ENCODE measurements around the gene INAFM1. TPM values are rescaled to one million over a fixed set of nuclear protein-coding genes. Genes with fewer than 3 reads are reported as not detected.
"Not testable (repeated sequence)": the region's sequence is repeated elsewhere in the genome, so short reads cannot be mapped to it uniquely, and the experiment has no call there.

INAFM1 gene
- total and polyA plus RNA-seq, 2 donors, result 2.9 to 11.1 TPM

GRCh38 chr19:47261946-47262793 is 12.5 kb upstream of the INAFM1 start:
- peaks cover 10 to 12% of the 10 kb centered on the region in 2 donors for H3K4me1 ChIP-seq (ENCODE audit: control insufficient read depth in 2 of 2, insufficient read depth in 2 of 2, low read length in 2 of 2)

GRCh38 chr19:47264629-47265028 is 10.1 kb upstream of the INAFM1 start:
- 97% methylated on average over 30 of the region's 30 CpGs for WGBS
- H3K36me3 ChIP-seq (ENCODE audit: control insufficient read depth in 2 of 2, insufficient read depth in 2 of 2, low read length in 1 of 2), result peaks cover 42 to 59% of the 10 kb centered on the region in 2 donors
- H3K4me3 ChIP-seq (ENCODE audit: low read length in 2 of 2), result no peak overlapping the region
- DNase-seq (ENCODE audit: low read depth in 6 of 9, low spot score in 9 of 9), result no peak
- H3K27ac ChIP-seq (ENCODE audit: low read depth in 1 of 2, low read length in 1 of 2), result no peak overlapping the region
- no peaks in the 10 kb centered on the region for H3K27me3 ChIP-seq (ENCODE audit: control insufficient read depth in 2 of 2, insufficient read depth in 1 of 2, low read length in 1 of 2)
- H3K4me1 ChIP-seq (ENCODE audit: control insufficient read depth in 2 of 2, insufficient read depth in 2 of 2, low read length in 2 of 2), result no peaks in the 10 kb centered on the region
- H3K9me3 ChIP-seq (ENCODE audit: control insufficient read depth in 2 of 2, insufficient read depth in 1 of 2, low read length in 1 of 2), result no peaks in the 10 kb centered on the region

More at GRCh38 chr19:47261946-47262793, 12.5 kb upstream of the INAFM1 start:
- H3K4me3 ChIP-seq (ENCODE audit: low read length in 2 of 2); DNase-seq (ENCODE audit: low read depth in 6 of 9, low spot score in 9 of 9); H3K27me3 ChIP-seq (ENCODE audit: control insufficient read depth in 2 of 2, insufficient read depth in 1 of 2, low read length in 1 of 2); H3K27ac ChIP-seq (ENCODE audit: low read depth in 1 of 2, low read length in 1 of 2); H3K9me3 ChIP-seq (ENCODE audit: control insufficient read depth in 2 of 2, insufficient read depth in 1 of 2, low read length in 1 of 2): not testable (repeated sequence)
- peaks cover 49 to 65% of the 10 kb centered on the region in 2 donors for H3K36me3 ChIP-seq (ENCODE audit: control insufficient read depth in 2 of 2, insufficient read depth in 2 of 2, low read length in 1 of 2)
- WGBS, result 91% methylated on average over 14 of the region's 14 CpGs

- WGBS, result 97% methylated on average over 21 of the region's 21 CpGs
- Histone ChIP-seq H3K27ac (ENCODE audit: low read depth in 1 of 2, low read length in 1 of 2) (no peak overlapping the region), H3K36me3 (ENCODE audit: control insufficient read depth in 2 of 2, insufficient read depth in 2 of 2, low read length in 1 of 2) (peaks cover 40 to 57% of the 10 kb centered on the region in 2 donors), H3K4me1 (ENCODE audit: control insufficient read depth in 2 of 2, insufficient read depth in 2 of 2, low read length in 2 of 2) (no peaks in the 10 kb centered on the region), H3K9me3 (ENCODE audit: control insufficient read depth in 2 of 2, insufficient read depth in 1 of 2, low read length in 1 of 2) (no peaks in the 10 kb centered on the region), H3K4me3 (ENCODE audit: low read length in 2 of 2) (no peak overlapping the region), H3K27me3 (ENCODE audit: control insufficient read depth in 2 of 2, insufficient read depth in 1 of 2, low read length in 1 of 2) (no peaks in the 10 kb centered on the region)
- no peak for DNase-seq (ENCODE audit: low read depth in 6 of 9, low spot score in 9 of 9)
These were observed 8.2 kb upstream of the INAFM1 start for GRCh38 chr19:47266401-47266941.

GRCh38 chr19:47267350-47267759 is 7.3 kb upstream of the INAFM1 start:
- Histone ChIP-seq H3K27me3 (ENCODE audit: control insufficient read depth in 2 of 2, insufficient read depth in 1 of 2, low read length in 1 of 2) (no peaks in the 10 kb centered on the region), H3K4me3 (ENCODE audit: low read length in 2 of 2) (no peak overlapping the region), H3K4me1 (ENCODE audit: control insufficient read depth in 2 of 2, insufficient read depth in 2 of 2, low read length in 2 of 2) (peaks cover 0 to 1% of the 10 kb centered on the region in 2 donors), H3K9me3 (ENCODE audit: control insufficient read depth in 2 of 2, insufficient read depth in 1 of 2, low read length in 1 of 2) (no peaks in the 10 kb centered on the region), H3K27ac (ENCODE audit: low read depth in 1 of 2, low read length in 1 of 2) (no peak overlapping the region), H3K36me3 (ENCODE audit: control insufficient read depth in 2 of 2, insufficient read depth in 2 of 2, low read length in 1 of 2) (peaks cover 43 to 54% of the 10 kb centered on the region in 2 donors)
- 97% methylated on average over 14 of the region's 14 CpGs for WGBS
- DNase-seq (ENCODE audit: low read depth in 6 of 9, low spot score in 9 of 9), result no peak

GRCh38 chr19:47268028-47268427 is 6.7 kb upstream of the INAFM1 start:
- no peak for DNase-seq (ENCODE audit: low read depth in 6 of 9, low spot score in 9 of 9)
- peaks cover 5 to 8% of the 10 kb centered on the region in 2 donors for H3K4me1 ChIP-seq (ENCODE audit: control insufficient read depth in 2 of 2, insufficient read depth in 2 of 2, low read length in 2 of 2)
- WGBS, result 90% methylated on average over 6 of the region's 6 CpGs
- no peaks in the 10 kb centered on the region for H3K27me3 ChIP-seq (ENCODE audit: control insufficient read depth in 2 of 2, insufficient read depth in 1 of 2, low read length in 1 of 2)
- H3K36me3 ChIP-seq (ENCODE audit: control insufficient read depth in 2 of 2, insufficient read depth in 2 of 2, low read length in 1 of 2), result peaks cover 42 to 54% of the 10 kb centered on the region in 2 donors
- H3K9me3 ChIP-seq (ENCODE audit: control insufficient read depth in 2 of 2, insufficient read depth in 1 of 2, low read length in 1 of 2), result no peaks in the 10 kb centered on the region
- H3K4me3 ChIP-seq (ENCODE audit: low read length in 2 of 2), result no peak overlapping the region
- no peak overlapping the region for H3K27ac ChIP-seq (ENCODE audit: low read depth in 1 of 2, low read length in 1 of 2)

- no peak for DNase-seq (ENCODE audit: low read depth in 6 of 9, low spot score in 9 of 9)
These were observed 5.1 kb upstream of the INAFM1 start for GRCh38 chr19:47269596-47269995.

GRCh38 chr19:47270408-47270807 is 4.3 kb upstream of the INAFM1 start:
- Histone ChIP-seq H3K4me1 (ENCODE audit: control insufficient read depth in 2 of 2, insufficient read depth in 2 of 2, low read length in 2 of 2) (peaks cover 14 to 16% of the 10 kb centered on the region in 2 donors), H3K4me3 (ENCODE audit: low read length in 2 of 2) (no peak overlapping the region), H3K27me3 (ENCODE audit: control insufficient read depth in 2 of 2, insufficient read depth in 1 of 2, low read length in 1 of 2) (peaks cover 0 to 3% of the 10 kb centered on the region in 2 donors), H3K36me3 (ENCODE audit: control insufficient read depth in 2 of 2, insufficient read depth in 2 of 2, low read length in 1 of 2) (peaks cover 32 to 41% of the 10 kb centered on the region in 2 donors), H3K9me3 (ENCODE audit: control insufficient read depth in 2 of 2, insufficient read depth in 1 of 2, low read length in 1 of 2) (no peaks in the 10 kb centered on the region), H3K27ac (ENCODE audit: low read depth in 1 of 2, low read length in 1 of 2) (no peak overlapping the region)
- WGBS, result 98% methylated on average over 10 of the region's 10 CpGs
- no peak for DNase-seq (ENCODE audit: low read depth in 6 of 9, low spot score in 9 of 9)

More at GRCh38 chr19:47269596-47269995, 5.1 kb upstream of the INAFM1 start:
- Histone ChIP-seq H3K9me3 (ENCODE audit: control insufficient read depth in 2 of 2, insufficient read depth in 1 of 2, low read length in 1 of 2) (no peaks in the 10 kb centered on the region), H3K4me1 (ENCODE audit: control insufficient read depth in 2 of 2, insufficient read depth in 2 of 2, low read length in 2 of 2) (peaks cover 8 to 12% of the 10 kb centered on the region in 2 donors), H3K27ac (ENCODE audit: low read depth in 1 of 2, low read length in 1 of 2) (no peak overlapping the region), H3K36me3 (ENCODE audit: control insufficient read depth in 2 of 2, insufficient read depth in 2 of 2, low read length in 1 of 2) (peaks cover 34 to 47% of the 10 kb centered on the region in 2 donors), H3K27me3 (ENCODE audit: control insufficient read depth in 2 of 2, insufficient read depth in 1 of 2, low read length in 1 of 2) (no peaks in the 10 kb centered on the region), H3K4me3 (ENCODE audit: low read length in 2 of 2) (no peak overlapping the region)
- WGBS, result 97% methylated on average over 7 of the region's 7 CpGs

- Histone ChIP-seq H3K4me1 (ENCODE audit: control insufficient read depth in 2 of 2, insufficient read depth in 2 of 2, low read length in 2 of 2) (peaks cover 17 to 25% of the 10 kb centered on the region in 2 donors), H3K27ac (ENCODE audit: low read depth in 1 of 2, low read length in 1 of 2) (no peak overlapping the region), H3K4me3 (ENCODE audit: low read length in 2 of 2) (no peak overlapping the region), H3K36me3 (ENCODE audit: control insufficient read depth in 2 of 2, insufficient read depth in 2 of 2, low read length in 1 of 2) (peaks cover 27 to 30% of the 10 kb centered on the region in 2 donors), H3K9me3 (ENCODE audit: control insufficient read depth in 2 of 2, insufficient read depth in 1 of 2, low read length in 1 of 2) (no peaks in the 10 kb centered on the region), H3K27me3 (ENCODE audit: control insufficient read depth in 2 of 2, insufficient read depth in 1 of 2, low read length in 1 of 2) (peaks cover 0 to 4% of the 10 kb centered on the region in 2 donors)
- no peak for DNase-seq (ENCODE audit: low read depth in 6 of 9, low spot score in 9 of 9)
- WGBS, result 84% methylated on average over 6 of the region's 6 CpGs
These were observed 2.7 kb upstream of the INAFM1 start for GRCh38 chr19:47271949-47272348.

All from thymus (tissue), 11 donors.